Breast epithelium (tissue), 4 donors: ENCODE results near the gene HMGN1. TPM values are rescaled to one million over a fixed set of nuclear protein-coding genes. Genes with fewer than 3 reads are reported as not detected.

Source experiments
- DNase-seq, 2 donors: peaks; one replicate each; pipeline ENCODE4 v3.0.0-alpha.2; 2019; ENCODE audit warnings: low spot score in 2 of 2
- H3K27ac ChIP-seq, 2 donors: fragments of 200-600 bp; sonication (generic) in 1 of 2; one replicate each; pipeline ENCODE4 v1.5.1; 2016 to 2019; ENCODE audit warnings: mild to moderate bottlenecking in 1 of 2
- H3K27me3 ChIP-seq, 2 donors: fragments of 200-600 bp; sonication (generic) in 1 of 2; one replicate each; pipeline versions ENCODE4 v1.5.1 to v1.6.0; 2017 to 2019; ENCODE audit warnings: control low read depth in 1 of 2, mild to moderate bottlenecking in 1 of 2
- H3K36me3 ChIP-seq: fragments of 200-600 bp; one replicate; pipeline ENCODE4 v1.5.1; 2019
- H3K4me1 ChIP-seq, 2 donors: fragments of 200-600 bp; sonication (generic); one replicate each; pipeline ENCODE4 v1.5.1; 2016 to 2019; ENCODE audit warnings: control low read depth in 1 of 2
- H3K4me3 ChIP-seq, 3 donors: fragments of 200-600 bp; sonication (generic); 1 replicate in 2 of 3; 2 replicates in 1 of 3; pipeline ENCODE4 v1.5.1; 2016 to 2019; ENCODE audit warnings: mild to moderate bottlenecking in 3 of 3, moderate library complexity in 2 of 3
- H3K9me3 ChIP-seq, 2 donors: fragments of 200-600 bp; sonication (generic) in 1 of 2; one replicate each; pipeline ENCODE4 v1.5.1; 2016 to 2019; ENCODE audit warnings: control low read depth in 1 of 2
- CTCF ChIP-seq, 3 donors: fragments of 450-650 bp; IDR thresholded peaks; one replicate each; pipeline ENCODE4 v1.5.1; 2016 to 2017; ENCODE audit warnings: antibody characterized with exemption in 3 of 3, mild to moderate bottlenecking in 3 of 3, moderate library complexity in 3 of 3
- POLR2A ChIP-seq: fragments of 450-650 bp; IDR thresholded peaks from one replicate; pipeline ENCODE4 v1.6.1; 2016; ENCODE audit warnings: antibody characterized with exemption, mild to moderate bottlenecking, moderate library complexity
- POLR2AphosphoS5 ChIP-seq, 3 donors: sonication (generic); formaldehyde crosslinking; IDR thresholded peaks; one replicate each; pipeline ENCODE4 v1.6.1; 2017; ENCODE audit warnings: antibody characterized with exemption in 3 of 3
- intact Hi-C: fragments of 100-400 bp; cut with DNase I; formaldehyde crosslinking; loops from one replicate; pipeline ENCODE4 v1.15.1; 2023; ENCODE audit warnings: low total_unique reads
- total RNA-seq, 3 donors: library from RNA; depleted of rRNA; stranded (reverse); fragments of >200 nt; gene quantifications; one replicate each; pipeline ENCODE4 v1.1.0, GENCODE V29; 2016

Gene HMGN1
- total RNA-seq, 3 donors from 2014 or later: 68.5 to 166 (median 127) TPM

- Histone ChIP-seq H3K4me3 (no peak overlapping the region), H3K27ac (no peak overlapping the region), H3K9me3 (no peaks in the 10 kb centered on the region), H3K36me3 (no peaks in the 10 kb centered on the region), H3K4me1 (no peaks in the 10 kb centered on the region), H3K27me3 (no peaks in the 10 kb centered on the region)
- TF ChIP-seq CTCF (IDR thresholded peaks at IDR 0.05) (no peak), POLR2AphosphoS5 (IDR thresholded peaks at IDR 0.05) (no peak), POLR2A (no peak)
- no peak for DNase-seq
- intact Hi-C loops: no loop called here
Measured at GRCh38 chr21:39319814-39320332, 29.0 kb downstream of the HMGN1 start.

- Histone ChIP-seq H3K4me3 (no peak overlapping the region), H3K27me3 (no peaks in the 10 kb centered on the region), H3K4me1 (no peaks in the 10 kb centered on the region), H3K36me3 (no peaks in the 10 kb centered on the region), H3K27ac (peak overlapping the region in 1 of 2 donors; percentile 36), H3K9me3 (no peaks in the 10 kb centered on the region)
- intact Hi-C loops: no loop called here
- no peak for DNase-seq
- no peak for TF ChIP-seq POLR2A
- no peak for TF ChIP-seq CTCF (IDR thresholded peaks at IDR 0.05)
- no peak for TF ChIP-seq POLR2AphosphoS5 (IDR thresholded peaks at IDR 0.05)
Measured at GRCh38 chr21:39319251-39319756, 29.6 kb downstream of the HMGN1 start.

GRCh38 chr21:39318091-39318959 is 30.6 kb downstream of the HMGN1 start:
- no peaks in the 10 kb centered on the region for H3K4me1 ChIP-seq
- no peaks in the 10 kb centered on the region for H3K27me3 ChIP-seq
- intact Hi-C loops: no loop called here
- TF ChIP-seq CTCF (IDR thresholded peaks at IDR 0.05) (no peak), POLR2AphosphoS5 (IDR thresholded peaks at IDR 0.05) (no peak), POLR2A (no peak)
- no peak overlapping the region for H3K4me3 ChIP-seq
- DNase-seq: no peak
- H3K9me3 ChIP-seq: no peaks in the 10 kb centered on the region
- H3K27ac ChIP-seq: no peak overlapping the region
- no peaks in the 10 kb centered on the region for H3K36me3 ChIP-seq

GRCh38 chr21:39317134-39318090 is 31.5 kb downstream of the HMGN1 start:
- H3K36me3 ChIP-seq: no peaks in the 10 kb centered on the region
- no peaks in the 10 kb centered on the region for H3K27me3 ChIP-seq
- no peaks in the 10 kb centered on the region for H3K9me3 ChIP-seq
- no peak for DNase-seq
- H3K4me3 ChIP-seq: no peak overlapping the region
- intact Hi-C loops: no loop called here
- no peaks in the 10 kb centered on the region for H3K4me1 ChIP-seq
- TF ChIP-seq CTCF (IDR thresholded peaks at IDR 0.05) (no peak), POLR2AphosphoS5 (IDR thresholded peaks at IDR 0.05) (no peak), POLR2A (no peak)
- H3K27ac ChIP-seq: peak overlapping the region in 1 of 2 donors; percentile 6
